T-cell (primary cell): ENCODE results near the gene PLEKHA8. TPM values are rescaled to one million over a fixed set of nuclear protein-coding genes. Genes with fewer than 3 reads are reported as not detected.
"Not testable (repeated sequence)": the region's sequence is repeated elsewhere in the genome, so short reads cannot be mapped to it uniquely, and the experiment has no call there.

Experiments
- ATAC-seq, 4 experiments: fragments of 200-7000 bp in 3 of 4; fragments of 150-1000 bp in 1 of 4; cut with Tn5 transposase; replicated peaks in 1 of 4; 1 replicate in 3 of 4; 2 replicates in 1 of 4; pipeline ENCODE4 v1.10.0; 2021; ENCODE audit warnings: moderate library complexity in 3 of 4, mild to moderate bottlenecking in 2 of 4, moderate number of reproducible peaks in 1 of 4
- CTCF ChIA-PET, 2 donors: fragments of 300-600 bp; sonication (Branson Sonifier 250); formaldehyde crosslinking; loops; one replicate each; lab custom pipeline; 2022; ENCODE audit warnings: antibody characterized with exemption in 2 of 2; lab: Charles Lee
- POLR2A ChIA-PET, 2 donors: fragments of 300-600 bp; sonication (Branson Sonifier 250); formaldehyde crosslinking; loops; one replicate each; lab custom pipeline; 2022; ENCODE audit warnings: antibody characterized with exemption in 2 of 2; lab: Charles Lee
- DNase-seq, 35 experiments: peaks; one replicate each; pipeline versions ENCODE4 v3.0.0 to v3.0.0-alpha.2; 2013 to 2023
- H3K27ac ChIP-seq: one replicate; pipeline ENCODE4 v1.5.1; 2013; ENCODE audit warnings: low read length
- H3K27me3 ChIP-seq, 2 experiments: replicated peaks in 1 of 2; 1 replicate in 1 of 2; 2 replicates in 1 of 2; pipeline versions ENCODE4 v1.6.1 to v1.7.0; 2013; ENCODE audit warnings: low read length in 1 of 2, mixed read lengths in 1 of 2; ENCODE audit not compliant: control insufficient read depth in 2 of 2, insufficient read depth in 2 of 2; ENCODE audit errors: extremely low read depth in 1 of 2
- H3K36me3 ChIP-seq, 2 donors: 1 replicate in 1 of 2; 2 replicates in 1 of 2; pipeline versions ENCODE4 v1.6.1 to v1.7.0; 2013; ENCODE audit warnings: low read length in 1 of 2; ENCODE audit not compliant: control insufficient read depth in 2 of 2, insufficient read depth in 1 of 2; ENCODE audit errors: extremely low read depth in 1 of 2
- H3K4me1 ChIP-seq, 2 experiments: 1 replicate in 1 of 2; 2 replicates in 1 of 2; pipeline versions ENCODE4 v1.6.1 to v1.7.0; 2013; ENCODE audit warnings: low read length in 2 of 2, mixed read lengths in 1 of 2; ENCODE audit not compliant: insufficient read depth in 2 of 2, control insufficient read depth in 1 of 2; ENCODE audit errors: extremely low read depth in 1 of 2
- H3K4me3 ChIP-seq, 2 donors: 1 replicate in 1 of 2; 2 replicates in 1 of 2; pipeline versions ENCODE4 v1.5.1 to v1.7.0; 2013; ENCODE audit warnings: mild to moderate bottlenecking in 2 of 2, low read length in 1 of 2, moderate library complexity in 1 of 2; ENCODE audit not compliant: control insufficient read depth in 1 of 2; ENCODE audit errors: extremely low read depth in 1 of 2
- H3K9me3 ChIP-seq: 2 replicates; pipeline ENCODE4 v1.7.0; 2013
- H3K27ac Mint-ChIP-seq, 2 donors: one replicate each; pipeline ENCODE4 v1.8.0; 2020 to 2021; ENCODE audit warnings: mild to moderate bottlenecking in 2 of 2, mixed read lengths in 2 of 2
- H3K27me3 Mint-ChIP-seq, 2 donors: one replicate each; pipeline ENCODE4 v1.8.0; 2021 to 2022; ENCODE audit warnings: mixed read lengths in 2 of 2
- H3K36me3 Mint-ChIP-seq: one replicate; pipeline ENCODE4 v1.8.0; 2021; ENCODE audit warnings: mixed read lengths
- H3K4me1 Mint-ChIP-seq, 3 donors: one replicate each; pipeline ENCODE4 v1.8.0; 2020 to 2022; ENCODE audit warnings: mixed read lengths in 3 of 3, mild to moderate bottlenecking in 1 of 3
- H3K4me3 Mint-ChIP-seq, 3 donors: one replicate each; pipeline ENCODE4 v1.8.0; 2020 to 2022; ENCODE audit warnings: mild to moderate bottlenecking in 3 of 3, mixed read lengths in 3 of 3, moderate library complexity in 3 of 3
- H3K9me3 Mint-ChIP-seq, 3 donors: one replicate each; pipeline ENCODE4 v1.8.0; 2020 to 2022; ENCODE audit warnings: mixed read lengths in 3 of 3
- WGBS: methylation state at CpG from one replicate; pipeline ENCODE4 v1.1.5; 2013; ENCODE audit warnings: missing lambda C conversion rate; ENCODE audit not compliant: insufficient coverage; 5-methylcytosine and 5-hydroxymethylcytosine counted together
- total RNA-seq, 35 experiments: library from RNA in 6 of 35; stranded (reverse) in 6 of 35; fragments of 120-200 nt in 1 of 35; gene quantifications; one replicate each; pipeline versions ENCODE4 v1.2.1 to v1.2.4 and lab custom pipeline; 2013 to 2026

Gene PLEKHA8
- total RNA-seq, 5 donors from 2014 or later (not counting 1 experiment from before 2014, with no cell fraction given) = 8.6 to 11.2 (median 9.9) TPM

- peaks cover 0 to 2% of the 10 kb centered on the region in 2 donors for H3K36me3 ChIP-seq
- Mint-ChIP-seq H3K27me3 (no peaks in the 10 kb centered on the region), H3K27ac (no peak overlapping the region), H3K9me3 (no peaks in the 10 kb centered on the region), H3K4me1 (no peaks in the 10 kb centered on the region), H3K36me3 (peaks cover 31% of the 10 kb centered on the region), H3K4me3 (no peak overlapping the region)
- H3K4me1 ChIP-seq = no peaks in the 10 kb centered on the region
- H3K4me3 ChIP-seq = no peak overlapping the region
- CTCF ChIA-PET = interaction anchor here in 1 of 2 donors (0.6 kb wide), 1 partner anchor 510 kb away, joined by 5 read pairs; no protein-coding TSS in a partner anchor
- no peaks in the 10 kb centered on the region for H3K27me3 ChIP-seq
- DNase-seq (no peak), ATAC-seq (no peak)
- POLR2A ChIA-PET = interaction anchor here in 1 of 2 donors (0.7 kb wide), 1 partner anchor 49 kb away, joined by 4 read pairs; no protein-coding TSS in a partner anchor
- no peak overlapping the region for H3K27ac ChIP-seq
- H3K9me3 ChIP-seq = no peaks in the 10 kb centered on the region
Measured at GRCh38 chr7:30088362-30088761, 60.1 kb downstream of the PLEKHA8 start.

GRCh38 chr7:30090111-30090510 lies 61.9 kb downstream of the PLEKHA8 start:
- no peaks in the 10 kb centered on the region for H3K36me3 ChIP-seq
- Mint-ChIP-seq H3K27ac (no peak overlapping the region), H3K36me3 (peaks cover 39% of the 10 kb centered on the region), H3K4me3 (no peak overlapping the region), H3K27me3 (no peaks in the 10 kb centered on the region), H3K4me1 (no peaks in the 10 kb centered on the region), H3K9me3 (no peaks in the 10 kb centered on the region)
- no peaks in the 10 kb centered on the region for H3K4me1 ChIP-seq
- no peak overlapping the region for H3K27ac ChIP-seq
- no CpG with 5 or more reads among the region's 3 CpGs for WGBS
- no peaks in the 10 kb centered on the region for H3K27me3 ChIP-seq
- no peak overlapping the region for H3K4me3 ChIP-seq
- ChIA-PET POLR2A (interaction anchor here in 1 of 2 donors (0.6 kb wide), 1 partner anchor 137 kb away, joined by 4 read pairs; no protein-coding TSS in a partner anchor), CTCF (no interaction called here)
- DNase-seq (no peak), ATAC-seq (no peak)
- no peaks in the 10 kb centered on the region for H3K9me3 ChIP-seq

GRCh38 chr7:30091491-30091912 lies 63.3 kb downstream of the PLEKHA8 start:
- peaks cover 32% of the 10 kb centered on the region for H3K36me3 Mint-ChIP-seq
- no peak overlapping the region for H3K4me3 Mint-ChIP-seq
- H3K27me3 Mint-ChIP-seq = no peaks in the 10 kb centered on the region
- Histone ChIP-seq H3K27ac (no peak overlapping the region), H3K27me3 (no peaks in the 10 kb centered on the region), H3K9me3 (no peaks in the 10 kb centered on the region), H3K4me1 (no peaks in the 10 kb centered on the region), H3K4me3 (no peak overlapping the region), H3K36me3 (no peaks in the 10 kb centered on the region)
- no peak overlapping the region for H3K27ac Mint-ChIP-seq
- ATAC-seq (no peak), DNase-seq (no peak)
- ChIA-PET CTCF (interaction anchor here in 1 of 2 donors (0.6 kb wide), 1 partner anchor 717 kb away, joined by 6 read pairs; no protein-coding TSS in a partner anchor), POLR2A (no interaction called here)
- 100% methylated on average over 1 of the region's 2 CpGs for WGBS
- no peaks in the 10 kb centered on the region for H3K4me1 Mint-ChIP-seq
- no peaks in the 10 kb centered on the region for H3K9me3 Mint-ChIP-seq

- H3K27me3 Mint-ChIP-seq = no peaks in the 10 kb centered on the region
- no peak for ATAC-seq
- H3K9me3 Mint-ChIP-seq = no peaks in the 10 kb centered on the region
Measured at GRCh38 chr7:30091987-30092386, 63.8 kb downstream of the PLEKHA8 start.

GRCh38 chr7:30093420-30093952 lies 65.3 kb downstream of the PLEKHA8 start:
- CTCF ChIA-PET = interaction anchor here in 1 of 2 donors (1.2 kb wide), 1 partner anchor 11 kb away, joined by 3 read pairs; no protein-coding TSS in a partner anchor
- Mint-ChIP-seq H3K36me3 (peaks cover 30% of the 10 kb centered on the region), H3K4me3 (no peak overlapping the region), H3K9me3 (no peaks in the 10 kb centered on the region), H3K27me3 (no peaks in the 10 kb centered on the region), H3K4me1 (no peaks in the 10 kb centered on the region), H3K27ac (no peak overlapping the region)
- POLR2A ChIA-PET = no interaction called here
- no peak overlapping the region for H3K27ac ChIP-seq
- H3K27me3 ChIP-seq = no peaks in the 10 kb centered on the region
- H3K4me3 ChIP-seq = no peak overlapping the region
- no peaks in the 10 kb centered on the region for H3K9me3 ChIP-seq
- 100% methylated on average over 3 of the region's 5 CpGs for WGBS
- no peaks in the 10 kb centered on the region for H3K36me3 ChIP-seq
- H3K4me1 ChIP-seq = no peaks in the 10 kb centered on the region
- DNase-seq (no peak), ATAC-seq (no peak)

More at GRCh38 chr7:30091987-30092386, 63.8 kb downstream of the PLEKHA8 start:
- Mint-ChIP-seq H3K4me3 (no peak overlapping the region), H3K4me1 (no peaks in the 10 kb centered on the region), H3K36me3 (peaks cover 32% of the 10 kb centered on the region), H3K27ac (no peak overlapping the region)
- Histone ChIP-seq H3K27me3 (no peaks in the 10 kb centered on the region), H3K4me1 (no peaks in the 10 kb centered on the region), H3K36me3 (no peaks in the 10 kb centered on the region), H3K27ac (no peak overlapping the region), H3K9me3 (no peaks in the 10 kb centered on the region), H3K4me3 (no peak overlapping the region)
- no peak for DNase-seq
- WGBS = 83% methylated on average over 1 of the region's 5 CpGs
- POLR2A ChIA-PET = no interaction called here
- CTCF ChIA-PET = no interaction called here

GRCh38 chr7:30098599-30098998 lies 70.4 kb downstream of the PLEKHA8 start:
- H3K9me3 Mint-ChIP-seq = not testable (repeated sequence)
- 95% methylated on average over 18 of the region's 21 CpGs for WGBS

More at GRCh38 chr7:30098599-30098998, 70.4 kb downstream of the PLEKHA8 start:
- H3K27ac Mint-ChIP-seq, H3K27ac ChIP-seq, H3K4me3 Mint-ChIP-seq, H3K9me3 ChIP-seq, H3K4me1 ChIP-seq, POLR2A ChIA-PET, H3K4me3 ChIP-seq, DNase-seq, H3K4me1 Mint-ChIP-seq, CTCF ChIA-PET, H3K27me3 ChIP-seq, H3K36me3 ChIP-seq, H3K27me3 Mint-ChIP-seq, ATAC-seq: not testable (repeated sequence)
- H3K36me3 Mint-ChIP-seq = peaks cover 27% of the 10 kb centered on the region
